ENCODE data around the gene CEACAM16. TPM values are rescaled to one million over a fixed set of nuclear protein-coding genes. Genes with fewer than 3 reads are reported as not detected.

Gene CEACAM16
- total and polyA plus RNA-seq, 9 of the 15 experiments (the other 6 are each of a cell fraction or from before 2014, with no cell fraction given): not detected

- Histone ChIP-seq H3K79me2 (ENCODE audit: control insufficient read depth, insufficient read depth, low read length) (no peaks in the 10 kb centered on the region), H3K9me3 (replicated peaks; ENCODE audit: control insufficient read depth, insufficient read depth, low read depth, low read length) (no peaks in the 10 kb centered on the region), H2AFZ (ENCODE audit: low read depth, low read length) (peak overlapping the region; percentile 86), H3K9me1 (ENCODE audit: control insufficient read depth, insufficient read depth, low read length) (no peaks in the 10 kb centered on the region), H3K9ac (ENCODE audit: insufficient read depth in 1 of 2, low read depth in 2 of 2, low read length in 2 of 2) (peak overlapping the region; percentile 2 to 88; a peak in 3 of 4 replicates), H4K20me1 (replicated peaks; ENCODE audit: control insufficient read depth, insufficient read depth, low read length) (no peaks in the 10 kb centered on the region), H3K4me3 (peak overlapping the region; percentile 45), H3K4me1 (replicated peaks in 1 of 2; ENCODE audit: control insufficient read depth in 2 of 2, insufficient read depth in 2 of 2, low read length in 2 of 2) (peaks cover 12 to 38% of the 10 kb centered on the region in 2 experiments), H3K27me3 (ENCODE audit: control insufficient read depth in 2 of 2, insufficient read depth in 2 of 2, low read length in 2 of 2) (no peaks in the 10 kb centered on the region), H3K36me3 (ENCODE audit: control insufficient read depth, insufficient read depth, low read length) (no peaks in the 10 kb centered on the region), H3K4me2 (ENCODE audit: insufficient read depth, low read length) (peak overlapping the region; percentile 89), H3K27ac (ENCODE audit: extremely low read depth, low read depth, low read length) (peak overlapping the region; percentile 58; the same call in 2 of the 3 replicates)
- no TSS peak for BruUV-seq (replicated peaks)
- ATAC-seq (peak; percentile 94), FAIRE-seq (peak; percentile 97), DNase-seq (ENCODE audit: extremely low read depth in 1 of 4, low spot score in 3 of 4) (peak; percentile 93 to 95 (median 94))
- intact Hi-C loops (cut with micrococcal nuclease): no loop called here
- CTCF ChIA-PET (ENCODE audit: low intra/inter-chr PET ratio): no interaction called here
- 3% methylated on average over 19 of the region's 34 CpGs for WGBS (ENCODE audit: insufficient coverage, low coverage, missing lambda C conversion rate)
- POLR2A ChIA-PET: no interaction called here
- in situ Hi-C loops (cut with MboI): no loop called here
- TF ChIP-seq ZNF224 (CRISPR knock-in tag; IDR thresholded peaks at IDR 0.05) (no peak), SREBF1 (IDR thresholded peaks at IDR 0.05; ENCODE audit: borderline replicate concordance, low read depth, low read length) (no peak), ASH1L (IDR thresholded peaks at IDR 0.05; ENCODE audit: borderline replicate concordance, low read depth, partially characterized antibody) (no peak), SIN3B (IDR thresholded peaks at IDR 0.05; ENCODE audit: low read depth) (no peak), SMC3 (conservative IDR thresholded peaks at IDR 0.05; ENCODE audit: insufficient read depth, low read depth, low read length) (no peak), CREB1 (IDR thresholded peaks at IDR 0.05) (no peak), CREB1 (CRISPR knock-in tag; IDR thresholded peaks at IDR 0.05) (no peak), PKNOX1 (IDR thresholded peaks at IDR 0.05) (peak; percentile 41), MEIS2 (IDR thresholded peaks at IDR 0.05; ENCODE audit: partially characterized antibody) (peak; percentile 21), PHB2 (IDR thresholded peaks at IDR 0.05; ENCODE audit: low read depth) (no peak), ATF1 (CRISPR knock-in tag; IDR thresholded peaks at IDR 0.05) (no peak), ATF1 (tag; IDR thresholded peaks at IDR 0.05) (no peak), TAF15 (IDR thresholded peaks at IDR 0.05; ENCODE audit: low read depth, low read length) (no peak), KHSRP (IDR thresholded peaks at IDR 0.05) (no peak), RREB1 (CRISPR knock-in tag; IDR thresholded peaks at IDR 0.05) (no peak), FOXM1 (IDR thresholded peaks at IDR 0.05; ENCODE audit: low read depth) (no peak), FOXM1 (CRISPR knock-in tag; IDR thresholded peaks at IDR 0.05; ENCODE audit: low read depth) (no peak), ZNF3 (CRISPR knock-in tag; IDR thresholded peaks at IDR 0.05) (no peak)
Measured at GRCh38 chr19:44746946-44747738, 48.2 kb downstream of the CEACAM16 start.
